NCI-H748 treated with DMSO at 0.1 percent for 48 hours (cell line): ENCODE results near the gene PPARGC1A.

ENCODE experiments used
- DNase-seq: peaks from one replicate; lab custom pipeline; 2025; lab: John Stamatoyannopoulos, UW

The PPARGC1A gene

GRCh38 chr4:23770011-23770410 lies 119.8 kb downstream of the PPARGC1A start:
- DNase-seq, result no peak

- no peak for DNase-seq
These were observed 120.4 kb downstream of the PPARGC1A start for GRCh38 chr4:23769406-23769805.

GRCh38 chr4:23768541-23768940 lies 121.3 kb downstream of the PPARGC1A start:
- DNase-seq, result no peak

- no peak for DNase-seq
These were observed 123.5 kb downstream of the PPARGC1A start for GRCh38 chr4:23766344-23766743.

- DNase-seq, result no peak
These were observed 126.3 kb downstream of the PPARGC1A start for GRCh38 chr4:23763559-23763958.

- no peak for DNase-seq
These were observed 127.3 kb downstream of the PPARGC1A start for GRCh38 chr4:23762551-23762950.

- DNase-seq, result no peak
These were observed 130.8 kb downstream of the PPARGC1A start for GRCh38 chr4:23759066-23759465.

- DNase-seq, result no peak
These were observed 135.2 kb downstream of the PPARGC1A start for GRCh38 chr4:23754688-23755087.

- DNase-seq, result no peak
These were observed 139.7 kb downstream of the PPARGC1A start for GRCh38 chr4:23750125-23750524.

GRCh38 chr4:23747281-23747735 lies 142.5 kb downstream of the PPARGC1A start:
- no peak for DNase-seq

GRCh38 chr4:23746672-23747071 lies 143.2 kb downstream of the PPARGC1A start:
- DNase-seq, result no peak

GRCh38 chr4:23746027-23746426 lies 143.8 kb downstream of the PPARGC1A start:
- DNase-seq, result no peak

GRCh38 chr4:23745377-23745776 lies 144.5 kb downstream of the PPARGC1A start:
- no peak for DNase-seq
